Endothelial cell (in vitro differentiated cells): Measurements from ENCODE around the gene RMP24.

ENCODE experiments used
- DNase-seq: peaks from one replicate; pipeline ENCODE4 v3.0.0; 2021; ENCODE audit warnings: low spot score
- H3K27ac Mint-ChIP-seq: one replicate; pipeline ENCODE4 v1.8.0; 2021; ENCODE audit warnings: mixed read lengths, inconsistent platforms; ENCODE audit not compliant: unreplicated experiment
- H3K27me3 Mint-ChIP-seq: one replicate; pipeline ENCODE4 v1.8.0; 2021; ENCODE audit warnings: mild to moderate bottlenecking, moderate library complexity, mixed read lengths, inconsistent platforms; ENCODE audit not compliant: unreplicated experiment
- H3K36me3 Mint-ChIP-seq: one replicate; pipeline ENCODE4 v1.8.0; 2021; ENCODE audit warnings: mild to moderate bottlenecking, low read depth, mixed read lengths, inconsistent platforms; ENCODE audit not compliant: unreplicated experiment
- H3K4me1 Mint-ChIP-seq: one replicate; pipeline ENCODE4 v1.8.0; 2021; ENCODE audit warnings: mild to moderate bottlenecking, mixed read lengths, inconsistent platforms; ENCODE audit not compliant: unreplicated experiment
- H3K4me3 Mint-ChIP-seq: one replicate; pipeline ENCODE4 v1.8.0; 2021; ENCODE audit warnings: mild to moderate bottlenecking, mixed read lengths, inconsistent platforms; ENCODE audit not compliant: unreplicated experiment
- H3K9me3 Mint-ChIP-seq: one replicate; pipeline ENCODE4 v1.8.0; 2021; ENCODE audit warnings: mixed read lengths, inconsistent platforms; ENCODE audit not compliant: unreplicated experiment
- TF ChIP-seq, protein P1 (sequence below): fragments of 200-600 bp; sonication (generic); IDR thresholded peaks from one replicate; pipeline ENCODE4 v1.5.0; 2021; ENCODE audit warnings: antibody characterized with exemption; ENCODE audit not compliant: unreplicated experiment

Gene RMP24

DNA sequence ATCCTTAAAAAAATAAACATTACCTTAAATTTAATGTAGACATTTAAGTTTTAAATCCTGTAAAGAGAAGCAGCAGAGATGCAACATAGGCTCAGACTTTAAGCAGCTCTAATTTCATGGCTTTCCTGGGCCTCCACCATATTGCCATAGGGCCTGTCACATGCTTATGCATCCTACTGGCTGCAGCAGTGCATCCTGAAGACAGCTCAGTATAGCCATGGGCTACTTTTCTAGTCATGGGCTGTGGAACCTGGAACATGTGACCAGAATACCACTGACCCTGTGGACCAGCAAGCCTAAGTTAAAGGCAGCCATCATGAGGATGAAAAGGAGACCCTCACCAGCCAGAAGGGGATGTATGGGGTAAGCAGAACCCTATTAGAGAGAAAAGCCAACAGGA is 10.7 kb downstream of the RMP24 start:
- peaks cover 6% of the 10 kb centered on the region for H3K36me3 Mint-ChIP-seq
- TF ChIP-seq, protein P1, sequence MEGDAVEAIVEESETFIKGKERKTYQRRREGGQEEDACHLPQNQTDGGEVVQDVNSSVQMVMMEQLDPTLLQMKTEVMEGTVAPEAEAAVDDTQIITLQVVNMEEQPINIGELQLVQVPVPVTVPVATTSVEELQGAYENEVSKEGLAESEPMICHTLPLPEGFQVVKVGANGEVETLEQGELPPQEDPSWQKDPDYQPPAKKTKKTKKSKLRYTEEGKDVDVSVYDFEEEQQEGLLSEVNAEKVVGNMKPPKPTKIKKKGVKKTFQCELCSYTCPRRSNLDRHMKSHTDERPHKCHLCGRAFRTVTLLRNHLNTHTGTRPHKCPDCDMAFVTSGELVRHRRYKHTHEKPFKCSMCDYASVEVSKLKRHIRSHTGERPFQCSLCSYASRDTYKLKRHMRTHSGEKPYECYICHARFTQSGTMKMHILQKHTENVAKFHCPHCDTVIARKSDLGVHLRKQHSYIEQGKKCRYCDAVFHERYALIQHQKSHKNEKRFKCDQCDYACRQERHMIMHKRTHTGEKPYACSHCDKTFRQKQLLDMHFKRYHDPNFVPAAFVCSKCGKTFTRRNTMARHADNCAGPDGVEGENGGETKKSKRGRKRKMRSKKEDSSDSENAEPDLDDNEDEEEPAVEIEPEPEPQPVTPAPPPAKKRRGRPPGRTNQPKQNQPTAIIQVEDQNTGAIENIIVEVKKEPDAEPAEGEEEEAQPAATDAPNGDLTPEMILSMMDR, result no peak
- DNase-seq, result no peak
- H3K4me3 Mint-ChIP-seq, result no peak overlapping the region
- H3K9me3 Mint-ChIP-seq, result no peaks in the 10 kb centered on the region
- H3K27me3 Mint-ChIP-seq, result no peaks in the 10 kb centered on the region
- no peaks in the 10 kb centered on the region for H3K4me1 Mint-ChIP-seq
- H3K27ac Mint-ChIP-seq, result no peak overlapping the region

DNA sequence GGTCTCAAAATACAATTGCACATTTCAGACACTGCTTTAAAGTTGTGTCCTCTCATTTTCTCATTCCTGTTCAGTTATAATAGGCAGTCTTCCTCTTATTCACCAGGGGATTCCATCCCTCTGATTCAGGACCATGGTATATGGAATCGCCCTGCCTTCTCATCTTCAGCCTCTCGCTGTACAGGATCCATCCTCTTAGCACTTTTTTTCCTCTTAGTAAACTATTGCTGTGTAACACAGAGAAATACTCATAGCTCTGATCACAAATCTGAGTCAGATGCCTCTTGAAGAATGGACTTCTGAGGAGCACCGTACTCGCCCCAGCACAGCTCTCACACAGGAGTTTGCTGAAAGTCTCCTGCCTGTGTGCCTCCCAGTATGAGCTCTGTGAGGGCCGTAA is 11.3 kb downstream of the RMP24 start:
- H3K4me3 Mint-ChIP-seq, result no peak overlapping the region
- peaks cover 6% of the 10 kb centered on the region for H3K36me3 Mint-ChIP-seq
- H3K9me3 Mint-ChIP-seq, result no peaks in the 10 kb centered on the region
- no peaks in the 10 kb centered on the region for H3K4me1 Mint-ChIP-seq
- no peak for DNase-seq
- no peaks in the 10 kb centered on the region for H3K27me3 Mint-ChIP-seq
- H3K27ac Mint-ChIP-seq, result no peak overlapping the region
- TF ChIP-seq, protein P1, result no peak

DNA sequence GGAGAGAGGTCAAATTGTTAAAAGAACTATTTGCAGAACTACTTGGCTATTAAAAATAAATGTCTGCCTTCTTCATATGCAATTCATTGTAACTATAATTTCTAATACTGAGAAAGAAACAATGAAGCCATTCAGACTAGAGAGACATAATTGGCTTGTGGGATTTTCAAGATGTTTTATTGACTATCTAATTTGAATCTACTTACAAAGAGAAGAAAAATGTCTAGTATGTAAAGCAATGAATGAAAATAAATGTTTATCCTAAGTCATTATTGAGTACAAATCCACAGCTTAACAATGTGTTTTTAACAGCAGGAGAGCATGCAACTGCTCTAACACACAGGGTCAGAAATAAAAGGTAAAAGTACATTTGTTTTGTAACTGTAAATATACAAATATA is 19.2 kb downstream of the RMP24 start:
- H3K27ac Mint-ChIP-seq, result no peak overlapping the region
- no peak overlapping the region for H3K4me3 Mint-ChIP-seq
- no peaks in the 10 kb centered on the region for H3K36me3 Mint-ChIP-seq
- no peaks in the 10 kb centered on the region for H3K4me1 Mint-ChIP-seq
- TF ChIP-seq, protein P1, result no peak
- H3K9me3 Mint-ChIP-seq, result no peaks in the 10 kb centered on the region
- DNase-seq, result no peak
- H3K27me3 Mint-ChIP-seq, result no peaks in the 10 kb centered on the region

DNA sequence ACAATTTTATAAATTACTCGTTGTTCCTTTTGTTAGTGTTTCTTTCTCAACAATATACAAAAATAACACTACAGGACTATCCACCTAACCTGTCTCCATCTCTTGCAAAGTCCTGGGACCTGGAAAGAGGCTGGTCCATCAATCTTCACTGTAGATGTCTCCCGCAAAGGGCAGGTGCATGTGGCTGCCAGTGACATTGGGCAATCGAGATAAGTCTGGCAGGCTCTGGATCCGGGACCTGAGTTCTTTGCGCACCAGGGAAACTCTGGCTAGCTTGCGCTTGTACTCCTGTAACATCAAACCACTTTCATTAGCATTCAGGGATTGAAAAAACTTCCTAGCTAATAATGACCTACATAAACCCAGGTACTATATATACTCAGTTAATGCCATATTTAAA is 20.5 kb downstream of the RMP24 start:
- H3K9me3 Mint-ChIP-seq, result no peaks in the 10 kb centered on the region
- no peak overlapping the region for H3K27ac Mint-ChIP-seq
- no peak for DNase-seq
- H3K4me1 Mint-ChIP-seq, result no peaks in the 10 kb centered on the region
- no peak overlapping the region for H3K4me3 Mint-ChIP-seq
- H3K27me3 Mint-ChIP-seq, result no peaks in the 10 kb centered on the region
- TF ChIP-seq, protein P1, result no peak
- no peaks in the 10 kb centered on the region for H3K36me3 Mint-ChIP-seq

DNA sequence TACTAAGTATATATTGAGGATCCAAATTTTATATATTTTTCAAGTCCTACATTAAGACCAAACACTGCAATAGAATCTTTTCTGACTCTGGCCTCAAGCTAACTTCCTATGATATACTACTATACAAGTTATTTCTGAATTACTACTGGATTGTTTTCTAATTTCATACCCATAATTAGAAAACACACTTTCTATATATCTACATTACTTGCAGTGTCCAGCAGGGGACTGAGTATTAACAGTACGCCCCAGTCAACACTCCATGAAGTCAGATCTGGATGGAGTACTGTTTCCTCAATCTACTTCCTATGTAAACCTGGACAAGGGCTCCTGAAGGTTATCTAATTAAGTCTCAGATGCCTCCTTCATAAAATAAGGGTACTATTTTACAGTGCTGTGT is 26.5 kb downstream of the RMP24 start:
- no peak for DNase-seq
- no peak overlapping the region for H3K27ac Mint-ChIP-seq
- H3K4me1 Mint-ChIP-seq, result no peaks in the 10 kb centered on the region
- peaks cover 2% of the 10 kb centered on the region for H3K27me3 Mint-ChIP-seq
- no peak overlapping the region for H3K4me3 Mint-ChIP-seq
- H3K36me3 Mint-ChIP-seq, result no peaks in the 10 kb centered on the region
- TF ChIP-seq, protein P1, result peak; percentile 78
- H3K9me3 Mint-ChIP-seq, result no peaks in the 10 kb centered on the region
